Activated CD4-positive, alpha-beta T cell treated with anti-CD3 and anti-CD28 coated beads for 24 hours (primary cell): ENCODE measurements around the gene FBXL19.

ENCODE experiments used
- DNase-seq, 2 donors: peaks; one replicate each; pipeline ENCODE4 v3.0.0-alpha.2; 2020; ENCODE audit warnings: low read depth in 2 of 2

FBXL19 gene

GRCh38 chr16:30964574-30965226, 41.3 kb downstream of the FBXL19 start:
- DNase-seq = no peak

- DNase-seq = no peak
Observed at GRCh38 chr16:30965436-30965835, 42.1 kb downstream of the FBXL19 start.

- no peak for DNase-seq
Observed at GRCh38 chr16:30966033-30966619, 42.8 kb downstream of the FBXL19 start.

GRCh38 chr16:30967795-30968194, 44.4 kb downstream of the FBXL19 start:
- DNase-seq = no peak

GRCh38 chr16:30969246-30969842, 46.0 kb downstream of the FBXL19 start:
- DNase-seq = no peak

GRCh38 chr16:30971298-30971697, 47.9 kb downstream of the FBXL19 start:
- no peak for DNase-seq

GRCh38 chr16:30972872-30973271, 49.5 kb downstream of the FBXL19 start:
- DNase-seq = no peak

GRCh38 chr16:30974348-30974747, 51.0 kb downstream of the FBXL19 start:
- no peak for DNase-seq

GRCh38 chr16:30976486-30976885, 53.1 kb downstream of the FBXL19 start:
- no peak for DNase-seq

GRCh38 chr16:30977502-30977901, 54.1 kb downstream of the FBXL19 start:
- DNase-seq = no peak

- DNase-seq = no peak
Observed at GRCh38 chr16:30979170-30980022, 56.0 kb downstream of the FBXL19 start.

GRCh38 chr16:30980023-30980371, 56.6 kb downstream of the FBXL19 start:
- no peak for DNase-seq

- DNase-seq = no peak
Observed at GRCh38 chr16:30980434-30980833, 57.1 kb downstream of the FBXL19 start.

- no peak for DNase-seq
Observed at GRCh38 chr16:30980959-30981358, 57.6 kb downstream of the FBXL19 start.

- no peak for DNase-seq
Observed at GRCh38 chr16:30982548-30983288, 59.3 kb downstream of the FBXL19 start.

- DNase-seq = no peak
Observed at GRCh38 chr16:30983289-30983889, 60.0 kb downstream of the FBXL19 start.

- DNase-seq = no peak
Observed at GRCh38 chr16:30983898-30984610, 60.7 kb downstream of the FBXL19 start.

- peak; percentile 79 to 85 for DNase-seq
Observed at GRCh38 chr16:30984669-30985400, 61.5 kb downstream of the FBXL19 start, which contains the start of gene HSD3B7. TSS of gene HSD3B7 (plus strand) at chr16:30985207. CDS start at chr16:30985659, 452 bp downstream.

- DNase-seq = no peak
Observed at GRCh38 chr16:30985401-30986128, 62.2 kb downstream of the FBXL19 start.
